Skeletal muscle tissue (tissue), 4 donors: ENCODE measurements around the gene LRRC32. TPM values are rescaled to one million over a fixed set of nuclear protein-coding genes. Genes with fewer than 3 reads are reported as not detected.
"Not testable (repeated sequence)": the region's sequence is repeated elsewhere in the genome, so short reads cannot be mapped to it uniquely, and the experiment has no call there.

Experiments
- H3K27ac ChIP-seq: one replicate; pipeline ENCODE4 v1.7.0; 2013; ENCODE audit warnings: mild to moderate bottlenecking, low read depth, low read length, inconsistent platforms
- H3K27me3 ChIP-seq, 3 donors: one replicate each; pipeline ENCODE4 v1.7.0; 2013; ENCODE audit warnings: low read length in 3 of 3; ENCODE audit not compliant: control insufficient read depth in 3 of 3, insufficient read depth in 3 of 3
- H3K36me3 ChIP-seq, 3 donors: one replicate each; pipeline ENCODE4 v1.7.0; 2013; ENCODE audit warnings: low read length in 3 of 3; ENCODE audit not compliant: control insufficient read depth in 3 of 3, insufficient read depth in 3 of 3
- H3K4me1 ChIP-seq, 3 donors: one replicate each; pipeline ENCODE4 v1.7.0; 2013; ENCODE audit warnings: low read length in 3 of 3, mild to moderate bottlenecking in 3 of 3; ENCODE audit not compliant: control insufficient read depth in 3 of 3, insufficient read depth in 3 of 3
- H3K4me3 ChIP-seq, 3 donors: one replicate each; pipeline ENCODE4 v1.7.0; 2013; ENCODE audit warnings: low read length in 3 of 3
- H3K9ac ChIP-seq, 3 donors: one replicate each; pipeline ENCODE4 v1.7.0; 2013; ENCODE audit warnings: low read length in 3 of 3, mild to moderate bottlenecking in 3 of 3, moderate library complexity in 2 of 3, low read depth in 1 of 3
- H3K9me3 ChIP-seq, 3 donors: one replicate each; pipeline ENCODE4 v1.7.0; 2013; ENCODE audit warnings: low read length in 3 of 3; ENCODE audit not compliant: control insufficient read depth in 3 of 3
- total RNA-seq: library from RNA; depleted of rRNA; stranded (reverse); fragments of >200 nt; gene quantifications from one replicate; pipeline ENCODE4 v1.2.3, GENCODE V29; 2014
- donor health status: Osteomylitis.

LRRC32 gene
- total RNA-seq, 1 donor from 2014 or later = 6.3 TPM

DNA sequence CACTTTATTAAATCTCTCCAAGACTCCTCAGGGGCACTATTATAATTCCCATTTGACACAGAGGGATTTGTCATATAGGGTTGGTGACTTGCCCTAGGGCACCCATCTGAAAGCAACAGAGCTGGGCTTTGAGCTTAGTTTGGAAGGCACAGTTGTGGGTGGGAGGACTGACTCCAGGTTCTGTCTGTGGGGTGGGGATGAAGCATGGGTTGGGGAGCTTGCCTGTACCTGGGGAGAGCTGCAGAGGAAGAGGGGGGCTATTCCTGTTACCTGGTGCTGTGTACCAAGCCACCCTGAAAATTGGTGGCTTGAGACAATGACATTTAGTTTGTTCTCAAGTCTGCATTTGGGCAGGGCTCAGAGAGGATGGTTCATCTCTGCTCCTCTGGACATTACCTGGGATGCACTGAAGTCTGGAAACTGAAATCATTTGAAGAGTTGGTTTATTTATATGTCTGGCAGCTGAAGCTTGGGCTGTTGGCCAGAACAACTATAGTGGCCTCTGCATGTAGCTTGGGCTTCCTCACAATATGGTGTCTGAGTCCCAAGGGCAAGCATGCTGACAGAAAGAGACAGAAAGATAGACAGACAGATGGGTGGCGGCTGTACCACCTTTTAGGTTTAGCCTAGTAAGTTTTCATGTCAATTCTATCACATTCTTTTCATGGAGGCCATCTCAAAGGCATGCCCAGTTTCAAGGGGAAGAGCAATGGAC, 44.9 kb downstream of the LRRC32 start:
- H3K27ac ChIP-seq = no peak overlapping the region
- no peaks in the 10 kb centered on the region for H3K27me3 ChIP-seq
- no peak overlapping the region for H3K4me3 ChIP-seq
- no peaks in the 10 kb centered on the region for H3K36me3 ChIP-seq
- H3K4me1 ChIP-seq = peaks cover 11 to 20% (median 13%) of the 10 kb centered on the region in 3 donors
- H3K9ac ChIP-seq = no peak overlapping the region
- peaks cover 0 to 6% (median 5%) of the 10 kb centered on the region in 3 donors for H3K9me3 ChIP-seq

DNA sequence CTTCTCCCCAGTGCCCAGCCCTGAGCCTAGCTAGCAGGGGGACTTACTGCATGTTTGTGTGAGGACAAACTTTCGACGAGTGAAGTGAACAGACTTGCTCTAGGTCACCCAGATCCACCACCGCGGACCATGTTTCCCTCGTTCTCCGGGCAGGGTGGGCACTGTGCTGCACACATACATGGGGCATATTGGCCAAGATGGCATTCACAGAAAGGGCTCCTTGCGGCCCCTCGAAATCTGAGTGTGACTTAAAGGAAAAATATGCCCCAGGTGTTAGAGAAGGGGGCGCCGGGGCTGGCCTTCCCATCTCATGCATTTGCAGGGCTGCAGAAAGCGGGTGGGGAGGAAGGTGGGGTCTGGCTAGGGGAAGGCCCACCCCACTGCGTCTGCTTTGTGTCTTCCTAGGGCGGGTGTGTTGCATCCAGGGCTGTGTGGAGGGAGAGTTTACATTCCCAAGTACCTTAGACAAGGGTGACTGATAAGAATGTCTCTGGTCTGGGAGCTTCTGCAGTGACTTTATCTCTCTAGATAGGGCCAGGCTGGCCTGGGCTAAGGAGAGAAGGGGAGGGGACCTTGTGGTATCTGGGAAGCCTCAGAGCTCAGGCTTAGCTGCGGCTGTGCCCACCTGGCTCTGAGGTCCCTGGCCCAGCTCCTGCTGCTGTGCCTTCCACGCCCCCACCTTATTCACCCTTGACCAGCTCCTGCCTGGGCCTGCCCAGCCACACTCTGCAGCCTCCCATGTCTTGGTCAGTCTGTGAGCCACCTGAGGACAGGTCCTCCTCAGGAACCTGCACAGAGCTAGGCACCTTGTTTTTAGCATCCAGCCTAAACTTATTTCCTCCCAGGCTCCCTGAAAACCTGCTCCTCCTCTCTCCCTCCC, 45.8 kb downstream of the LRRC32 start:
- Histone ChIP-seq H3K27me3 (no peaks in the 10 kb centered on the region), H3K4me3 (no peak overlapping the region), H3K9ac (no peak overlapping the region), H3K4me1 (peaks cover 6 to 11% (median 8%) of the 10 kb centered on the region in 3 donors), H3K9me3 (peaks cover 0 to 6% (median 5%) of the 10 kb centered on the region in 3 donors), H3K36me3 (no peaks in the 10 kb centered on the region), H3K27ac (no peak overlapping the region)

DNA sequence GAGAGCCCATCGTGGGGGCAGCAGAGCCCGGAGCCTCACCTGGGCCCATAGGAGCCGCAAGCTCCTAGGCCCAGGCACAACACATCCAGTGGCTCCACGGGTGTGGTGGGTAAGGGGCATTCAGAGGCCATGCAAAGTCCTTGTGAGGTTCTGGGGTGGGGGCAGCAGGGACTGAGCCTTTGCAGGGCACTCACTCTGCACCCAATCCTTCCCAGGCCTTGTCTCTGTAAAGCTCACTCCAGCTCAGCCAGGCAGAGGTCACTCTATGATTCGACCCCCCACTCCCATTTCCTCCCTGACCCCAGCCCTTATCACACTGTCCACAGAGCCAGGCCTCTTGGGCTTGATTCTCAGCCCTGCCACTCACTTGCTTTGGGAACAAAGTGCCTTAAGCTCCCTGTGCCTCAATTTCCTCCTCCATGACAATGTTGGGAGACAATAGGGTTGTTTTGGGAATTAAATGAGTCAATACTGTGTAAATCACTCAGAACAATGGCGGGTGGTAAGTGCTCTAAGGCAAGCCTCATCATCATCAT, 46.6 kb downstream of the LRRC32 start:
- peaks cover 0 to 3% (median under 1%) of the 10 kb centered on the region in 3 donors for H3K4me1 ChIP-seq
- H3K9ac ChIP-seq = no peak overlapping the region
- no peak overlapping the region for H3K4me3 ChIP-seq
- H3K9me3 ChIP-seq = peaks cover 0 to 6% (median 5%) of the 10 kb centered on the region in 3 donors
- H3K27ac ChIP-seq = no peak overlapping the region
- H3K27me3 ChIP-seq = no peaks in the 10 kb centered on the region
- H3K36me3 ChIP-seq = no peaks in the 10 kb centered on the region

DNA sequence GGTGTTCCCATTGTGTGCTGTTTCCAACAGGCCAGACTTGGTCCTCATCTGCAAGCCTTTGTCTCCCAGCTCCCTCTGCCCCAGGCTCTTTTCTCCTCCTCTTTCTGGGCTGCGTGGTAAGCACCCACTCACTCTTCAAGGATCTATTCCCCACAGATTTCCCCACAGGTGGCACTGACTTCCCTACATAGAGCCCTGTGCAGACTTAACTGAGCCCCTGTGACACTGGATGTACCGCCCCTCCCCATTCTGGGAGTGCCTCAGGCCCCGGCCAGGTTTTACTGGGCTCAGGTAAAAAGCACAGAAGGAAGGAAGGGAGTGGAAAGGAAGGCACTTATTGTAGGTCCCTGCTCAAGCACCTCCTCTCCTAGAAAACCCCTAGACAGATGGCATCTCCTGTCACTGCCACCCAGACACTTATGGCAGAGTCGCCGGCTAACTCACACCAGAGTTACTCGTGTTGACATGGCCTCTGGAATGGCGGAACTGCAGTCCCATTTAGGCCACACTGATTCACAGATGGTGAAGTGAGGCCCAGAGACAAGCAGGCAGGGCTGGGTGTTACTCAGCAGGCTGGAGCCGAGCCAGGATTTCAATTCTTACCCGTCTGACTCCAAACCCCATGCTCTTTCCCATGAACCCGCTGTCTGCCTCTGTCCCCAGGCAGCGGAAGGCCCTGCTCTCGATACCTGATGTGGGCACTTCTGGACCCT, 47.2 kb downstream of the LRRC32 start:
- Histone ChIP-seq H3K9ac (no peak overlapping the region), H3K27me3 (no peaks in the 10 kb centered on the region), H3K4me1 (no peaks in the 10 kb centered on the region), H3K4me3 (no peak overlapping the region), H3K36me3 (no peaks in the 10 kb centered on the region), H3K9me3 (peaks cover 0 to 6% (median 6%) of the 10 kb centered on the region in 3 donors), H3K27ac (no peak overlapping the region)

- Histone ChIP-seq H3K4me3 (no peak overlapping the region), H3K9me3 (peaks cover 0 to 7% (median 6%) of the 10 kb centered on the region in 3 donors), H3K27me3 (no peaks in the 10 kb centered on the region), H3K4me1 (no peaks in the 10 kb centered on the region), H3K9ac (no peak overlapping the region), H3K36me3 (no peaks in the 10 kb centered on the region), H3K27ac (no peak overlapping the region)
Measured at GRCh38 chr11:76622493-76623094, 48.0 kb downstream of the LRRC32 start.

DNA sequence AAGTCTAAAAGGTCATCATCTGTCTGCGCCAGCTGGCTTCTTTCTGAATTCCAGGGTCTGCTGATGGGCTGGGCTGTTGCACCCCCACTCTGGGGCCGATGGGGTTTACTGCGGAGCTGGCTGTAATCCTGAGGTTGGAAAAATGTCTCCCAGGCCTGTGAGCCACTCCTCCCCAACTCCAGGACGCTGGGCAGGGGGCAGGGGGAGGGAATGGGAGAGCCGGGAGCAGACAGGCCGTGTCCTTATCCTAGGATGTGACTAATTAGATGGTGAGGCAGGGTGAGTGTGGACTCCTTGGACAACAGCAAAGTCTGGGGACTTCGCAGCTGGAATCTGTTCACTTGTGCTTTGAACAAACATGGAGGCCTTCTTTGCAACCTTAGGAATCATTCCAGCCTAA, 48.7 kb downstream of the LRRC32 start:
- no peak overlapping the region for H3K4me3 ChIP-seq
- H3K27me3 ChIP-seq = no peaks in the 10 kb centered on the region
- no peak overlapping the region for H3K9ac ChIP-seq
- H3K4me1 ChIP-seq = peaks cover 0 to 6% (median 3%) of the 10 kb centered on the region in 3 donors
- H3K9me3 ChIP-seq = peaks cover 0 to 7% (median 6%) of the 10 kb centered on the region in 3 donors
- H3K36me3 ChIP-seq = no peaks in the 10 kb centered on the region
- H3K27ac ChIP-seq = no peak overlapping the region

DNA sequence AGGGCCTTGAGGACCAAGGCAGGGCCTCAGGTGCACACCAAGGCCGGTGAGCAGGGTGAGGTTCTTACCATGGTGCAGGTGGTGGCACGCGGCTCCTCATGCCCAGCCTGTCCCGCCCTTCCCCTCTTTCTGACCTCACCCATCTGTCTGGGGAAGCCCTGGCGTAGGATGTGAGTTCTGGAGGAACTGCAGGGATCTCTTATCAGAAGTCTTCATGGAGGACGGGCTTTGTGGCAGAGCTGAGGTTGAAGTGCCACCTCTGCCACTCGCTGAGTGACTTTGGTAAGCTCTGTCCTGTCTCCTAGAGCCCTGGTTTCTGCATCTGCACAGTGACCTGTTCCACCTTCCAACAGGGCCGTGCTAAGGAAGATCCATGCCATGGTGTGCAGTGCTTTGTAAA, 49.1 kb downstream of the LRRC32 start:
- Histone ChIP-seq H3K9me3 (peaks cover 0 to 7% (median 6%) of the 10 kb centered on the region in 3 donors), H3K27me3 (no peaks in the 10 kb centered on the region), H3K4me1 (peaks cover 0 to 8% (median 3%) of the 10 kb centered on the region in 3 donors), H3K4me3 (no peak overlapping the region), H3K9ac (no peak overlapping the region), H3K27ac (no peak overlapping the region), H3K36me3 (no peaks in the 10 kb centered on the region)

- Histone ChIP-seq H3K27ac (no peak overlapping the region), H3K27me3 (no peaks in the 10 kb centered on the region), H3K4me3 (no peak overlapping the region), H3K36me3 (no peaks in the 10 kb centered on the region), H3K9ac (no peak overlapping the region), H3K9me3 (peaks cover 0 to 2% (median 2%) of the 10 kb centered on the region in 3 donors), H3K4me1 (peaks cover 0 to 11% (median 9%) of the 10 kb centered on the region in 3 donors)
Measured at GRCh38 chr11:76620489-76620888, 50.1 kb downstream of the LRRC32 start.

DNA sequence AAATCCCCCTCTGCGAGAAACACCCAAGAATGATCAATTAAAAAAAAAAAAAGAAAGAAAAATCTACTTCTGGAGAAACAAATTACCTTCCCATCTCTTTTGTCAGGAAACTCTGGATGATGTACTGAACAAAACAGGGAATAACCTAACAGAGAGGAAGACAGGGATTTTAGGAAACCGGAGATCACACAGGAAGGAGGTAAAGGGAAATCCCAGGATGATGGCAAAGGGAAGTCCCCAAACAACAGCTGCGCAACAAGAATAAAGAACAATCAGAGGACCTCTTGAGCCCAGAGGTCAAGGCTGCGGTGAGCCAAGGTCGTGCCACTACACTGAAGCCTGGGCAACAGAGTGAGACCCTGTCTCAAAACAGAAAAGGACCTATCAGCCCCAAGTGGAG, 50.7 kb downstream of the LRRC32 start:
- H3K9me3 ChIP-seq, H3K27ac ChIP-seq, H3K27me3 ChIP-seq, H3K4me3 ChIP-seq, H3K36me3 ChIP-seq, H3K9ac ChIP-seq: not testable (repeated sequence)
- peaks cover 4 to 18% (median 16%) of the 10 kb centered on the region in 3 donors for H3K4me1 ChIP-seq
